ENCODE data around the gene TIMP3.

The TIMP3 gene

DNA sequence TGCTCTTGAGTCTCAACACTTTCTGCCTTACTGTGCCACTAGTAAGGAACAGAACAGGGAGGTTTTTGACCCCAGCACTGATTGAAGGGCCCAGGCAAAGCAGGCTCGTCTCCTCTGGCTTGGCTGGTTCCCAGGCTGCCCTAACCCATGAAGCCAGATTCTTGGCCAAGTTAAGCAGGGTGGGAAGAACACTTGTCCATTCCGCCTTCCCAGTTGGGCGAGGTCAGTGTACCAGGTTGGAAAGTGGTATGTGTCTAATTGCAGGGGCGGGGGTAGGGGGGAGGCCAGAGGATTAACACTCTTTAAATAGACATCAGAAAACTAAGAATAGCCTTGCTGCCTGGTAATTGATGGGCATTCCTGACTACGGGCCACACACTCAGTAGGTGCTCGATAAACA lies 14.4 kb downstream of the TIMP3 start:
- no peak overlapping the region for H2AFZ ChIP-seq (ENCODE audit: low read depth, low read length)
- H3K79me2 ChIP-seq (ENCODE audit: insufficient read depth, low read length) = no peaks in the 10 kb centered on the region
- H3K27ac ChIP-seq (ENCODE audit: low read length) = no peak overlapping the region
- H3K36me3 ChIP-seq (ENCODE audit: insufficient read depth, low read length) = no peaks in the 10 kb centered on the region
- H3K9ac ChIP-seq (ENCODE audit: low read depth, low read length) = no peak overlapping the region
- ATAC-seq (ENCODE audit: insufficient read depth, low read depth) (no peak), DNase-seq (no peak)
- H3K27me3 ChIP-seq (ENCODE audit: insufficient read depth, low read length, poor library complexity) = peaks cover 9% of the 10 kb centered on the region
- no peak overlapping the region for H3K4me2 ChIP-seq (ENCODE audit: insufficient read depth, low read length)
- no peaks in the 10 kb centered on the region; the same call in 1 of the 2 replicates for H4K20me1 ChIP-seq (ENCODE audit: insufficient read depth, low read length)
- no peaks in the 10 kb centered on the region for H3K9me3 ChIP-seq (ENCODE audit: insufficient read depth, low read length, severe bottlenecking)
- no peaks in the 10 kb centered on the region for H3K4me1 ChIP-seq (ENCODE audit: insufficient read depth, low read length)
- H3K4me3 ChIP-seq (ENCODE audit: low read depth in 1 of 2, low read length in 2 of 2) = no peak overlapping the region
- TF ChIP-seq, protein P1, sequence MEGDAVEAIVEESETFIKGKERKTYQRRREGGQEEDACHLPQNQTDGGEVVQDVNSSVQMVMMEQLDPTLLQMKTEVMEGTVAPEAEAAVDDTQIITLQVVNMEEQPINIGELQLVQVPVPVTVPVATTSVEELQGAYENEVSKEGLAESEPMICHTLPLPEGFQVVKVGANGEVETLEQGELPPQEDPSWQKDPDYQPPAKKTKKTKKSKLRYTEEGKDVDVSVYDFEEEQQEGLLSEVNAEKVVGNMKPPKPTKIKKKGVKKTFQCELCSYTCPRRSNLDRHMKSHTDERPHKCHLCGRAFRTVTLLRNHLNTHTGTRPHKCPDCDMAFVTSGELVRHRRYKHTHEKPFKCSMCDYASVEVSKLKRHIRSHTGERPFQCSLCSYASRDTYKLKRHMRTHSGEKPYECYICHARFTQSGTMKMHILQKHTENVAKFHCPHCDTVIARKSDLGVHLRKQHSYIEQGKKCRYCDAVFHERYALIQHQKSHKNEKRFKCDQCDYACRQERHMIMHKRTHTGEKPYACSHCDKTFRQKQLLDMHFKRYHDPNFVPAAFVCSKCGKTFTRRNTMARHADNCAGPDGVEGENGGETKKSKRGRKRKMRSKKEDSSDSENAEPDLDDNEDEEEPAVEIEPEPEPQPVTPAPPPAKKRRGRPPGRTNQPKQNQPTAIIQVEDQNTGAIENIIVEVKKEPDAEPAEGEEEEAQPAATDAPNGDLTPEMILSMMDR (IDR thresholded peaks at IDR 0.05; ENCODE audit: borderline replicate concordance, extremely low read depth, low read length, poor library complexity, severe bottlenecking) = no peak
- TF ChIP-seq EZH2 (IDR thresholded peaks at IDR 0.05; ENCODE audit: borderline replicate concordance, low read depth, low read length, severe bottlenecking) = no peak

DNA sequence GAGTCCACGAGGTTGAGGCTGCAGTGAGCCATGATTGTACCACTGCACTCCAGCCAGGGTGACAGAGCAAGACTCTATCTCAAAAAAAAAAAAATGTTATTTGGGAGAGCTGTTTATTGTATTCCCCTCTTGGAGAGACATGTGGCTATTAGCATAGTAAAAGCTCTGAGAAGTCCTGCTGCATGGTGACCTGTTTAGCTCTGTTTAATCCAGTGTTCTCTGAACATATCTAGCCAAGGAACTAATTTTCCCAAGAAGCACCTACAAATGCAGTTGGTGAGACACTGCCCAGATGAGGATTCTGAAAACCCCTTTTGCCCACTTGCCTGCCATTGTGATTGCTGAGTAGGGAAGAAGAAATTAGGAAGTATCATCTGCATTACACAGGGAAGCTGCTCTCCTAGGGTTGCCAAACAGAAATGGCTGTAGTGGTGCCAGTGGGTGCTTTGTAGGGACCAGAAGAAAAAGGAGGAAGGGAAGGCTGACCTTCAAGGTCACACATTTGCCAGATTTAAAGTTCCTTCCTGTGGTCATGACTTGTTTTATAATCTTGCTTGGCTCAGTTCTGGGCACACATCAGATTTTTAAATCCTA lies 15.7 kb downstream of the TIMP3 start:
- ATAC-seq (ENCODE audit: insufficient read depth, low read depth) = no peak
- Histone ChIP-seq H3K9me3 (ENCODE audit: insufficient read depth, low read length, severe bottlenecking) (no peaks in the 10 kb centered on the region), H3K4me3 (ENCODE audit: low read depth in 1 of 2, low read length in 2 of 2) (no peak overlapping the region), H3K4me2 (ENCODE audit: insufficient read depth, low read length) (no peak overlapping the region), H3K9ac (ENCODE audit: low read depth, low read length) (no peak overlapping the region), H3K27me3 (ENCODE audit: insufficient read depth, low read length, poor library complexity) (peaks cover 3% of the 10 kb centered on the region), H3K4me1 (ENCODE audit: insufficient read depth, low read length) (no peaks in the 10 kb centered on the region), H4K20me1 (ENCODE audit: insufficient read depth, low read length) (no peaks in the 10 kb centered on the region; the same call in 1 of the 2 replicates), H3K79me2 (ENCODE audit: insufficient read depth, low read length) (no peaks in the 10 kb centered on the region), H3K36me3 (ENCODE audit: insufficient read depth, low read length) (no peaks in the 10 kb centered on the region), H3K27ac (ENCODE audit: low read length) (no peak overlapping the region), H2AFZ (ENCODE audit: low read depth, low read length) (no peak overlapping the region)
- no peak for DNase-seq
- TF ChIP-seq, protein P1 (IDR thresholded peaks at IDR 0.05; ENCODE audit: borderline replicate concordance, extremely low read depth, low read length, poor library complexity, severe bottlenecking) = no peak
- TF ChIP-seq EZH2 (IDR thresholded peaks at IDR 0.05; ENCODE audit: borderline replicate concordance, low read depth, low read length, severe bottlenecking) = no peak

DNA sequence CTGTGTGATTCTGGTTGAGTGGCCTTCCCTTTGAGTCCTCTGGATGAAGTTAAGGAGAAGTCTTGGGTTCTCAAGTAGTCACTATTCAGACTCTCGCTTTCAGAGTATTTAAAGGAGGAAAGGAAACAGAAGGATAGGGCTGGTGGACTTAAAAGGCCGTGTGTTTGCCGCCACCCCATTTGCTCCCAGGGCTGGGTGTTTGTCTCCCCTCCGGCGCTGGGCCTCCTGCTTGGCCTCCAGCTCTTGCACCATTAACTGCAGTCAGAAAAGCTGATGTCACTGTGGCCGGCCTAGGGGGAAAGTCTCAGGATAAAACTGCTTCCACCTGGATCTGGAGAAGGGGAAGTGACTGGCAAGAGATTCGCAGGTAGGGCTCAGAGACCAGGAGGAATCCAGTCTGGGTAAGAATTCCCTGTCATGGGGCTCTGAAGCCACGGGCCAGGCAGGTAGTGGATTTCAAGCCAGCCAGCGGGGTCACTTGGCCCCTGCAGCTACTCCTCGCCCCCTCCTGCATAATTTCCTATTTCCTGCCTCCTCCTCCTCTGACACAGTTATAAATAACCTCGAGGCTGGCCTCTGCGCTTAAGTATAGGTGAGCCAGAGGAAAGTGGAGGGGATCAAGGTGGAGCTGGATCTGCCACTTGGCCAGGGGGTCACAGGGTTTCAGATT lies 17.1 kb downstream of the TIMP3 start:
- no peaks in the 10 kb centered on the region for H3K9me3 ChIP-seq (ENCODE audit: insufficient read depth, low read length, severe bottlenecking)
- no peak overlapping the region for H3K4me3 ChIP-seq (ENCODE audit: low read depth in 1 of 2, low read length in 2 of 2)
- peaks cover 3% of the 10 kb centered on the region for H3K27me3 ChIP-seq (ENCODE audit: insufficient read depth, low read length, poor library complexity)
- H3K79me2 ChIP-seq (ENCODE audit: insufficient read depth, low read length) = no peaks in the 10 kb centered on the region
- no peaks in the 10 kb centered on the region for H3K4me1 ChIP-seq (ENCODE audit: insufficient read depth, low read length)
- TF ChIP-seq, protein P1 (IDR thresholded peaks at IDR 0.05; ENCODE audit: borderline replicate concordance, extremely low read depth, low read length, poor library complexity, severe bottlenecking) = no peak
- TF ChIP-seq EZH2 (IDR thresholded peaks at IDR 0.05; ENCODE audit: borderline replicate concordance, low read depth, low read length, severe bottlenecking) = no peak
- DNase-seq (no peak), ATAC-seq (ENCODE audit: insufficient read depth, low read depth) (no peak)
- no peaks in the 10 kb centered on the region; the same call in 1 of the 2 replicates for H4K20me1 ChIP-seq (ENCODE audit: insufficient read depth, low read length)
- no peak overlapping the region for H3K9ac ChIP-seq (ENCODE audit: low read depth, low read length)
- no peak overlapping the region for H2AFZ ChIP-seq (ENCODE audit: low read depth, low read length)
- no peak overlapping the region for H3K4me2 ChIP-seq (ENCODE audit: insufficient read depth, low read length)
- no peak overlapping the region for H3K27ac ChIP-seq (ENCODE audit: low read length)
- no peaks in the 10 kb centered on the region for H3K36me3 ChIP-seq (ENCODE audit: insufficient read depth, low read length)
